Measurements from ENCODE around the gene CCL7. TPM values are rescaled to one million over a fixed set of nuclear protein-coding genes. Genes with fewer than 3 reads are reported as not detected.

Gene CCL7
- polyA plus RNA-seq, 1 donor from 2014 or later: not detected

- H3K27ac ChIP-seq (ENCODE audit: low read length): no peak overlapping the region
- no peaks in the 10 kb centered on the region for H3K27me3 ChIP-seq (ENCODE audit: insufficient read depth, low read depth, low read length)
- no peak overlapping the region for H3K4me3 ChIP-seq (ENCODE audit: low read length)
- H3F3A ChIP-seq (ENCODE audit: insufficient read depth, low read length, poor library complexity, severe bottlenecking): no peaks in the 10 kb centered on the region
- no peaks in the 10 kb centered on the region for H3K36me3 ChIP-seq (ENCODE audit: insufficient read depth, low read length)
- no peaks in the 10 kb centered on the region for H4K20me1 ChIP-seq (ENCODE audit: insufficient read depth)
- TF ChIP-seq MXI1 (conservative IDR thresholded peaks at IDR 0.05; ENCODE audit: poor library complexity, severe bottlenecking) (no peak), SMC3 (conservative IDR thresholded peaks at IDR 0.05; ENCODE audit: poor library complexity) (no peak)
- H2AFZ ChIP-seq (ENCODE audit: low read depth, low read length): no peak overlapping the region
- no peak overlapping the region for H3K9ac ChIP-seq (ENCODE audit: low read length)
- no peak overlapping the region for H3K4me2 ChIP-seq (ENCODE audit: low read length)
- no peaks in the 10 kb centered on the region for H3K9me2 ChIP-seq (ENCODE audit: insufficient read depth, low read length)
- no peaks in the 10 kb centered on the region for H3K79me2 ChIP-seq (replicated peaks; ENCODE audit: insufficient read depth, low read length)
- no peaks in the 10 kb centered on the region for H3K9me3 ChIP-seq (ENCODE audit: low read length)
These were observed 33.6 kb upstream of the CCL7 start for GRCh38 chr17:34236281-34236892.

- TF ChIP-seq MXI1 (conservative IDR thresholded peaks at IDR 0.05; ENCODE audit: poor library complexity, severe bottlenecking) (no peak), SMC3 (conservative IDR thresholded peaks at IDR 0.05; ENCODE audit: poor library complexity) (no peak), POLR2AphosphoS5 (IDR thresholded peaks at IDR 0.05) (no peak), EP300 (conservative IDR thresholded peaks at IDR 0.05; ENCODE audit: poor library complexity, severe bottlenecking) (no peak), RAD21 (conservative IDR thresholded peaks at IDR 0.05) (no peak), TAF1 (IDR thresholded peaks at IDR 0.05; ENCODE audit: low read depth) (no peak), CTCF (IDR thresholded peaks at IDR 0.05; ENCODE audit: poor library complexity, severe bottlenecking) (no peak), REST (IDR thresholded peaks at IDR 0.05; ENCODE audit: borderline replicate concordance) (no peak), EZH2 (IDR thresholded peaks at IDR 0.05; ENCODE audit: borderline replicate concordance, insufficient read depth, low read length, poor library complexity, severe bottlenecking) (no peak)
- no peaks in the 10 kb centered on the region for H3K9me3 ChIP-seq (ENCODE audit: low read length)
- H2AFZ ChIP-seq (ENCODE audit: low read depth, low read length): no peak overlapping the region
- H4K20me1 ChIP-seq (ENCODE audit: insufficient read depth): no peaks in the 10 kb centered on the region
- no peak overlapping the region for H3K4me3 ChIP-seq (ENCODE audit: low read length)
- no peaks in the 10 kb centered on the region for H3K9me2 ChIP-seq (ENCODE audit: insufficient read depth, low read length)
- no peaks in the 10 kb centered on the region for H3F3A ChIP-seq (ENCODE audit: insufficient read depth, low read length, poor library complexity, severe bottlenecking)
- H3K4me2 ChIP-seq (ENCODE audit: low read length): no peak overlapping the region
- no peak overlapping the region for H3K9ac ChIP-seq (ENCODE audit: low read length)
- H3K36me3 ChIP-seq (ENCODE audit: insufficient read depth, low read length): no peaks in the 10 kb centered on the region
- no peaks in the 10 kb centered on the region for H3K79me2 ChIP-seq (replicated peaks; ENCODE audit: insufficient read depth, low read length)
- H3K27ac ChIP-seq (ENCODE audit: low read length): no peak overlapping the region
- H3K27me3 ChIP-seq (ENCODE audit: insufficient read depth, low read depth, low read length): no peaks in the 10 kb centered on the region
These were observed 32.6 kb upstream of the CCL7 start for GRCh38 chr17:34237458-34237857.

All from neural cell (in vitro differentiated cells).